Embryonic facial prominence (tissue), 1 donor: ENCODE data around the gene BLNK.

Source experiments
- DNase-seq: peaks from one replicate; pipeline ENCODE4 v3.0.0-alpha.2; 2016; ENCODE audit errors: extremely low spot score

The BLNK gene

GRCh38 chr10:96288151-96288621 lies 16.8 kb upstream of the BLNK start:
- no peak for DNase-seq

GRCh38 chr10:96287392-96288105 lies 16.2 kb upstream of the BLNK start:
- DNase-seq = no peak

GRCh38 chr10:96285331-96285752 lies 14.0 kb upstream of the BLNK start:
- DNase-seq = no peak

- DNase-seq = no peak
These were observed 12.4 kb upstream of the BLNK start for GRCh38 chr10:96283756-96284155.

- DNase-seq = no peak
These were observed 12.0 kb upstream of the BLNK start for GRCh38 chr10:96283351-96283750.

GRCh38 chr10:96281444-96282029 lies 10.2 kb upstream of the BLNK start:
- DNase-seq = no peak

GRCh38 chr10:96280859-96281258 lies 9.5 kb upstream of the BLNK start:
- no peak for DNase-seq

- no peak for DNase-seq
These were observed 7.8 kb upstream of the BLNK start for GRCh38 chr10:96279191-96279641.

GRCh38 chr10:96276831-96277230 lies 5.5 kb upstream of the BLNK start:
- DNase-seq = no peak

- DNase-seq = no peak
These were observed 5.1 kb upstream of the BLNK start for GRCh38 chr10:96276426-96276825.

GRCh38 chr10:96275685-96276418 lies 4.5 kb upstream of the BLNK start:
- DNase-seq = no peak

- no peak for DNase-seq
These were observed 1.2 kb upstream of the BLNK start for GRCh38 chr10:96272316-96273280.

- no peak for DNase-seq
These were observed 798 bp downstream of the BLNK start for GRCh38 chr10:96270571-96270970.

- no peak for DNase-seq
These were observed 1.7 kb downstream of the BLNK start for GRCh38 chr10:96269438-96270300.

- no peak for DNase-seq
These were observed 2.9 kb downstream of the BLNK start for GRCh38 chr10:96268341-96268909.

- DNase-seq = no peak
These were observed 4.1 kb downstream of the BLNK start for GRCh38 chr10:96267234-96267705.

- no peak for DNase-seq
These were observed 5.1 kb downstream of the BLNK start for GRCh38 chr10:96266118-96266770.

GRCh38 chr10:96264938-96265337 lies 6.4 kb downstream of the BLNK start:
- DNase-seq = no peak

- no peak for DNase-seq
These were observed 7.7 kb downstream of the BLNK start for GRCh38 chr10:96263669-96264068.

GRCh38 chr10:96263176-96263575 lies 8.2 kb downstream of the BLNK start:
- no peak for DNase-seq
